ENCODE data around the gene FEM1C.

The FEM1C gene

DNA sequence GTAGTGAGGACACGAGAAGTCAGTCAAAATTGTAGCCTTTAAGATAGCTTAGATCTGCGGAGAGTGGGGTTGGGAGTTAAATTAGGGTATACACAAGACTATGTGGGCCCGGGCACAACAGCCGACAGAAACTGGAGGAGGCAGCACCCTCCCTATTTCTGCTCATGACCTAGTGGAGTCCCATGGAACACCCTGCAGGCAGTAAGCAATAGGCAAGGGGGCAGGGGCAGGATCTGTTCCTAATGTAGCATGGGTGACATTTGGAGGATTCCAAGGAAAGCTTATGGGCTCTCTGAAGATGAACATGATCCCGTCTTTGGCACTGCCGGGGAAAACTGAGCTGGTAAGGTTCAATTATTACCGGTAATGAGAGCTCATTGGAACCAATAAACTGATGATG, 67.0 kb downstream of the FEM1C start:
- DNase-seq (ENCODE audit: low read depth), result no peak

DNA sequence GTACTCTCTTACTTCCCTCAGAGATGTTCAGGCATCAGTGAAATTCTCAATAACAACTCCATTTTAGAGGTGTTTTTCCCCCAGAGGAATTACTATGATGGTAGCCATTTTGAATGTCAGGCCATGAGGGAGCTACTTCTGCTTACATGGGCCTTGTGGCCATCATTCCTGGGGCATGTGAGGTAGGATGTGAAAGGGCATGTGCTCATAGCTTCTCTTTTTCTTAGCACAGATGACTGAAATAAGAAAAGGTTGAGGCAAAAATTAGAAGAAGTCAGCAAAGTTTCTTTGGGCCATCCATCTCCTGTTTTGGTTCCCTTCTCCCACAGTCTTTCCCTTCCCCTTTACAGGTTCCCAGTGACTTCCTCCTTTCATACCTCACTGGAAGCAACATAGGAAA, 68.8 kb downstream of the FEM1C start:
- no peak for DNase-seq (ENCODE audit: low read depth)

DNA sequence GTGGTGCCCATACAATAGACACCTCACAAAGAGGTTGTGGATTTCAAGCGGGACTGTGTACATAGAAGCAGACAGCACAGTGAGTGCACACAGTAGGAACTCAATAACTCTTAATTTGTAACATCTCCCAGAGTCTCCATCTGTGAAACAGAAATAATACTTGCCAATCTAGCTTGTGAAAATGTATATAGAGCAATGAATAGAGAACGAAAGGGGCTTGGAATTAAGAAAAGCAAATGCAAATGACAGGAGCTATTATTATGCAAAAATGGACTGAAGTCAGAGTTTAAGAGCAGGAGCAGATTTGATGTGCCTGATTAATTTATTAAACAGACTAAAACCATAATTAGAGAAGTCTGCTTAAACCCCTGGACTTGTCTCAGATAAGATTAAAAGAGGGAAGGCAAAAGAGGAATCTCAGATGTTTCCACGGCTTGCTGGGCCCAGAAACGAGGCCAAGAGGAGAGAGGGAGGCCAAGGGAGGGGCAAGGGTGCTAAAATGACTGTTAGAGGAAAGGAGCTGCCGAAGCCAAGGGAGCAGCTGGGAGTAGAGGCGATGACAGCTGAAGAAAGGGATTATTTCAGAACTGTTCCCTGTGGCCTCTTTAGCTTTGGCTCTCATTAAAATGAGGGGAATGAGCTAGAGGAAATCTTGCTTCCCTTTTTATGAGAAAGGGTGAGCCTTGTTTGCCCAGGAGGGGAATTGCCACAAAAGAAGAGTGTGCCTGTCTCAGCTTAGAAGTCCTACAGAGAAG, 72.1 kb downstream of the FEM1C start:
- DNase-seq (ENCODE audit: low read depth), result no peak

DNA sequence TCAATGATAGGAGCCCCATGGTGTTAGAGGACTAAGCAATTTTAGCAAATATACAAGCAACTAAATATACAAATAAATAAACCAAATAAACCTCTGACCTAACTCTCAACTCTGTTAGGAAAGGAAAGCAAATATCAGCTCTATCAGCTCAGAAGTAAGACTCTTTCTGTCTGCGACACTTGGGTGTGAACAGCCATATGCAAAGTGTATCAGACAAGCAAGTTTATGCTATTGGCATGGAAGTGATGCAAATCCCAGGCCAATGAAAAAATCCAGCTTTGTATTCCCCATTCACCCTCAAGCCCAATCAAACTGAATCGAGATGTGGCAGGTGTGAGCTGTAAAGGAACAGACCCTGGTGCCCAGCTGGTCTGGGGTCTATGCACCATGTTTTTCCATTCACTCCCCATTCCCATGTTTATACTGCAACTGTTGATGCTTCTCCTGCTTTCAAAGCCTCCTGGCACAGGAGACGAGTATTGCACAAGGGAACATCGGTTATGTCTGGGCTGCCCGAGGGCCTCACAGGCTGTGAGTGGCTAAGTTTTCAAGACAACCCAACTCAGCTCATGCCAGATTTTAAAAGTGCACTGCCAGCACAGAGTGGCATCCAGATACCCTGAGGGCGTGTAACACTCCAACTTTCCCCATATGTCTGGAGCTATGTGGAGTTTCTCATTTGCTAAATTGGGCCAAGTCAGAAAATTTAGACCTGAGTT, 73.1 kb downstream of the FEM1C start:
- no peak for DNase-seq (ENCODE audit: low read depth)

DNA sequence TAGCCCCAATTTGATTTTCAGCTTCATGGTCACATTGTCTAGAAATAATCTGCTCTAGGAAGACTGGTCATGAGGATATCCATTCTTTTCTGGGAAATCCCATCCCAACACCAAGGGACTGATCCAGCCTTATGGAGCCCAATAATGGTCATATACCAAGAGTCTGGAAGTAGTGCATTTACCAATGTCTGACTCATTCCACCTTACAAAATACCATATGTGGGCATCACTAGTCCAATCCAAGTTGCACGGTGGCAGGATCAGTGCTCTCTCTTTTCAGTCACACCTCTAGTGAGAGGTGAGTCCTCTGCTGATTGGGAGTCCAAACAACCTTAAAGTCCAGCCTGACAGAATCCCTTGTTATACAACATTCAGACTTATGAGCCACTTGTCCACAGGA, 73.7 kb downstream of the FEM1C start:
- no peak for DNase-seq (ENCODE audit: low read depth)
